ENCODE measurements around the gene HACE1.
"Not testable (repeated sequence)": the region's sequence is repeated elsewhere in the genome, so short reads cannot be mapped to it uniquely, and the experiment has no call there.

Gene HACE1, protein sequence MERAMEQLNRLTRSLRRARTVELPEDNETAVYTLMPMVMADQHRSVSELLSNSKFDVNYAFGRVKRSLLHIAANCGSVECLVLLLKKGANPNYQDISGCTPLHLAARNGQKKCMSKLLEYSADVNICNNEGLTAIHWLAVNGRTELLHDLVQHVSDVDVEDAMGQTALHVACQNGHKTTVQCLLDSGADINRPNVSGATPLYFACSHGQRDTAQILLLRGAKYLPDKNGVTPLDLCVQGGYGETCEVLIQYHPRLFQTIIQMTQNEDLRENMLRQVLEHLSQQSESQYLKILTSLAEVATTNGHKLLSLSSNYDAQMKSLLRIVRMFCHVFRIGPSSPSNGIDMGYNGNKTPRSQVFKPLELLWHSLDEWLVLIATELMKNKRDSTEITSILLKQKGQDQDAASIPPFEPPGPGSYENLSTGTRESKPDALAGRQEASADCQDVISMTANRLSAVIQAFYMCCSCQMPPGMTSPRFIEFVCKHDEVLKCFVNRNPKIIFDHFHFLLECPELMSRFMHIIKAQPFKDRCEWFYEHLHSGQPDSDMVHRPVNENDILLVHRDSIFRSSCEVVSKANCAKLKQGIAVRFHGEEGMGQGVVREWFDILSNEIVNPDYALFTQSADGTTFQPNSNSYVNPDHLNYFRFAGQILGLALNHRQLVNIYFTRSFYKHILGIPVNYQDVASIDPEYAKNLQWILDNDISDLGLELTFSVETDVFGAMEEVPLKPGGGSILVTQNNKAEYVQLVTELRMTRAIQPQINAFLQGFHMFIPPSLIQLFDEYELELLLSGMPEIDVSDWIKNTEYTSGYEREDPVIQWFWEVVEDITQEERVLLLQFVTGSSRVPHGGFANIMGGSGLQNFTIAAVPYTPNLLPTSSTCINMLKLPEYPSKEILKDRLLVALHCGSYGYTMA

DNA sequence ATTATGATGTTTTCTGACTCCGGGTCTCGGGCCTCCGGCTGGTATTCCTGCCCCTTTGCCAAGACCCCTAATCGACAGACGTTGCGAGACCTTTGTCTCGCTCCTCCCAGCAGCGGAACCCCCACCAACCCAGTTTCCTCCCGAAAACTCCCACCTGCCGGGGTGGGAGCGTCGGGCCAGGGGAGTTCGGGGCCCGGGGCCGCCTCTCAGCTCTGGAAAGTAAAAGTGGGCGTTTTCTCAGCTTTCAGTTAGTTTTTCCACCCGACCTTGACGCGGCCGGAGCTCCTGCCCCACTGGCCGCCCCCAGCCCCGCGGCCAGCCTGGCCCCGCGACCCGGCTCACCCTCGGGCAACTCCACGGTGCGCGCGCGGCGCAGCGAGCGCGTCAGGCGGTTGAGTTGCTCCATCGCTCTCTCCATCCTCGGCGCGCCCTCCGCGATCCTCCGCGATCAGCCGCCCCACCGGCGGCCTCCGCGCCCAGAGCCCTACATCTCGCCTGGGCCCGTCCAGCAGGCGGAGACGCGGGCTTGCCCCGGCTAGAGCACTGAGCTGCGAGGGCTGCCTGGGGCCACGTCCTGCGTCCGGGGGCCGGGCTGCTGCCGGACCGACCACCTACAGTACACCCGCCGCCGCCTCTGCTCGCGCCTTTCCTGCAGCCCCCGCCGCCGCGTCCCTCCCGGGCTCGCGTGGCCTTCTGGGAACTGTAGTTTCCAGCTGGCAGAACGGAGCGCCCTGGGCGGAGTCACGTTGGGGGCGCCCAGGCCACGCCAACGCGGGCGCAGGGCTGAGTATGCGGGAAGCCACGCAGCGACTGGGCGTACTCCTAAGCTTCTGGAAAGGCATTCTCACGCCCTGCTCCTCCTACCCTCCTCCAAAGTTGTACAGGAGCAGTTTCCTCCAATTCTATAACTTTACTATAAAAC is at the start of gene HACE1:
HACE1 (minus strand) TSS at position 695 of the 922 bp plus-strand sequence; CDS start at position 418, 277 bp downstream.
- peak; percentile 98 for ATAC-seq

DNA sequence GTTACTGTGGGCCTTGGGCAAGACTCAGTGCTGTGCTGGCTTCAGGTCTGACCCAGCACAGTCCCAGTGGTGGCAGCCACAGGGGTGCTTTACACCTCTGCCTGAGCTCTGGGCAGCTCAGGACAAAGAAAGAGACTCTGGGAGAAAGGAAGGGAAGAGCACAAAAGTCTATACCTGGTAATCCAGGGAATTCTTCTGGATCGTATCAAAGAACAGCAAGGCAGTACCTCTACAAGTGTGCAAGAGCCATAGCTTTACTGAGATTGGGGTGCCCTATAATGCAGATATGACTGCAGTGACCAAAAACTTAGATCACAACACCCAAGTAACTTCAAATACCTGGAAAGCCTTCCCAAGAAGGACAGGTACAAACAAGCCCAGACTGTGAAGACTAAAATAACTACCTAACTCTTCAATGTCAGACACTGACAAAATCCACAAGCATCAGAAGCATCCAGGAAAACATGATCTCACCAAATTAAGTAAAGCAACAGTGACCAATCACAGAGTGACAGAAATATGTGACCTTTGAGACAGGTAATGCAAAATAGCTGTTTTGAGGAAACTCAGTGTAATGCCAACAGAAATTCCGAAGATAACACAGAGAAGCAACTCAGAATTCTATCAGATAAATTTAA is 49.3 kb upstream of the HACE1 start:
- no peak for ATAC-seq
- no peak for TF ChIP-seq TOX (CRISPR knock-in tag; IDR thresholded peaks at IDR 0.05; ENCODE audit: borderline replicate concordance)
- TF ChIP-seq PPARA (CRISPR knock-in tag; IDR thresholded peaks at IDR 0.05; ENCODE audit: borderline replicate concordance): no peak
- TF ChIP-seq ISL1 (CRISPR knock-in tag; IDR thresholded peaks at IDR 0.05): no peak
- TF ChIP-seq ESRRG (CRISPR knock-in tag; IDR thresholded peaks at IDR 0.05): no peak
- TF ChIP-seq, protein P1, sequence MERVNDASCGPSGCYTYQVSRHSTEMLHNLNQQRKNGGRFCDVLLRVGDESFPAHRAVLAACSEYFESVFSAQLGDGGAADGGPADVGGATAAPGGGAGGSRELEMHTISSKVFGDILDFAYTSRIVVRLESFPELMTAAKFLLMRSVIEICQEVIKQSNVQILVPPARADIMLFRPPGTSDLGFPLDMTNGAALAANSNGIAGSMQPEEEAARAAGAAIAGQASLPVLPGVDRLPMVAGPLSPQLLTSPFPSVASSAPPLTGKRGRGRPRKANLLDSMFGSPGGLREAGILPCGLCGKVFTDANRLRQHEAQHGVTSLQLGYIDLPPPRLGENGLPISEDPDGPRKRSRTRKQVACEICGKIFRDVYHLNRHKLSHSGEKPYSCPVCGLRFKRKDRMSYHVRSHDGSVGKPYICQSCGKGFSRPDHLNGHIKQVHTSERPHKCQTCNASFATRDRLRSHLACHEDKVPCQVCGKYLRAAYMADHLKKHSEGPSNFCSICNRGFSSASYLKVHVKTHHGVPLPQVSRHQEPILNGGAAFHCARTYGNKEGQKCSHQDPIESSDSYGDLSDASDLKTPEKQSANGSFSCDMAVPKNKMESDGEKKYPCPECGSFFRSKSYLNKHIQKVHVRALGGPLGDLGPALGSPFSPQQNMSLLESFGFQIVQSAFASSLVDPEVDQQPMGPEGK (CRISPR knock-in tag; IDR thresholded peaks at IDR 0.05; ENCODE audit: borderline replicate concordance): no peak
- TF ChIP-seq ZNF565 (CRISPR knock-in tag; conservative IDR thresholded peaks at IDR 0.05; ENCODE audit: low read depth): no peak

More for the DNA sequence above, at the start of gene HACE1:
- TF ChIP-seq GLIS3 (CRISPR knock-in tag; IDR thresholded peaks at IDR 0.05): no peak
- TF ChIP-seq, protein P2, sequence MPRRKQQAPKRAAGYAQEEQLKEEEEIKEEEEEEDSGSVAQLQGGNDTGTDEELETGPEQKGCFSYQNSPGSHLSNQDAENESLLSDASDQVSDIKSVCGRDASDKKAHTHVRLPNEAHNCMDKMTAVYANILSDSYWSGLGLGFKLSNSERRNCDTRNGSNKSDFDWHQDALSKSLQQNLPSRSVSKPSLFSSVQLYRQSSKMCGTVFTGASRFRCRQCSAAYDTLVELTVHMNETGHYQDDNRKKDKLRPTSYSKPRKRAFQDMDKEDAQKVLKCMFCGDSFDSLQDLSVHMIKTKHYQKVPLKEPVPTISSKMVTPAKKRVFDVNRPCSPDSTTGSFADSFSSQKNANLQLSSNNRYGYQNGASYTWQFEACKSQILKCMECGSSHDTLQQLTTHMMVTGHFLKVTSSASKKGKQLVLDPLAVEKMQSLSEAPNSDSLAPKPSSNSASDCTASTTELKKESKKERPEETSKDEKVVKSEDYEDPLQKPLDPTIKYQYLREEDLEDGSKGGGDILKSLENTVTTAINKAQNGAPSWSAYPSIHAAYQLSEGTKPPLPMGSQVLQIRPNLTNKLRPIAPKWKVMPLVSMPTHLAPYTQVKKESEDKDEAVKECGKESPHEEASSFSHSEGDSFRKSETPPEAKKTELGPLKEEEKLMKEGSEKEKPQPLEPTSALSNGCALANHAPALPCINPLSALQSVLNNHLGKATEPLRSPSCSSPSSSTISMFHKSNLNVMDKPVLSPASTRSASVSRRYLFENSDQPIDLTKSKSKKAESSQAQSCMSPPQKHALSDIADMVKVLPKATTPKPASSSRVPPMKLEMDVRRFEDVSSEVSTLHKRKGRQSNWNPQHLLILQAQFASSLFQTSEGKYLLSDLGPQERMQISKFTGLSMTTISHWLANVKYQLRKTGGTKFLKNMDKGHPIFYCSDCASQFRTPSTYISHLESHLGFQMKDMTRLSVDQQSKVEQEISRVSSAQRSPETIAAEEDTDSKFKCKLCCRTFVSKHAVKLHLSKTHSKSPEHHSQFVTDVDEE (CRISPR knock-in tag; IDR thresholded peaks at IDR 0.05): 0 out of 2 replicates have a peak, but pooled peaks have one; percentile 9

DNA sequence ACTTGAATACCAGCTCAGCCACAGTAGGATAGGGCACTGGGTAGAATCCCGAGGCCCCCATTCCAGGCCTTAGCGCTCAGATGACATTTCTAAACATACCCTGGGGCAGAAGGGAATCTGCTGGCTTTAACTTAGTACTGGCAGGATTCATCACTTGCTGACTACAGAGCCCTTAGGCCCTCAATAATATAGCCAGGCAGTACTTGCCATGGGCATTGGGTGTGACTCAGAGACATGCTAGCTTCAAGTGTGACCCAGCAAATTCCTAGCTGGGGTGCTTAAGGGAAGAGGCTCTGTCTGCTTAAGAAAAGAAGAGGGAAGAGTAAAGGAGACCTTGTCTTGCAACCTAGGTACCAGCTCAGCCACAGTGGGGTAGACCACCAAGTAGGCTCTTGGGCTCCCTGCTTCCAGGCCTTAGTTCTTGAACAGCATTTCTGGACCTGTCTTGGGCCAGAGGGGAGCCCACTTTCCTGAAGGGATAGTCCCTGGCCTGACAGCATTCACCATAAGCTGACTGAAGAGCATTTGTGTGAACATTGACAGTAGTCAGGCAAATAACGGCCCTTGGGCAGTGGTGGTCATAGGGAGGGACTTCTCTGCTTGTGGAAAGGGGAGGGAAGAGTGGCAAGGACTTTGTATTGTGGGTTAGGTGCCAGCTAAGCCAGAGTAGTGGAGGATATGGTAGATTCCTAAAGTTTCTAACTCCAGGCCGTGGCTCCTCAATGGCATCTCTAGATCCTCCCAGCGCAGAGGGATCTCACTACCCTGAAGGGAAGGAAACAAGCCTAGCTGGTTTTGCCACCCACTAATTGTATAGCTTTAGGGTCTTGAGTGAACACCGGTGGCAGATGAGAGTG is 48.5 kb upstream of the HACE1 start:
- no peak for ATAC-seq
- TF ChIP-seq BACH2 (CRISPR knock-in tag; IDR thresholded peaks at IDR 0.05; ENCODE audit: borderline replicate concordance) (no peak), ARNTL (CRISPR knock-in tag; IDR thresholded peaks at IDR 0.05; ENCODE audit: borderline replicate concordance, low read depth) (no peak), GLIS3 (CRISPR knock-in tag; IDR thresholded peaks at IDR 0.05) (no peak), ZNF8 (CRISPR knock-in tag; IDR thresholded peaks at IDR 0.05) (no peak), CSDC2 (CRISPR knock-in tag; IDR thresholded peaks at IDR 0.05) (no peak), ESRRG (CRISPR knock-in tag; IDR thresholded peaks at IDR 0.05) (no peak), ZNF565 (CRISPR knock-in tag; conservative IDR thresholded peaks at IDR 0.05; ENCODE audit: low read depth) (no peak), ZFP30 (CRISPR knock-in tag; IDR thresholded peaks at IDR 0.05) (no peak), ZFP3 (CRISPR knock-in tag; IDR thresholded peaks at IDR 0.05) (no peak), ISL1 (CRISPR knock-in tag; IDR thresholded peaks at IDR 0.05) (no peak), ZNF70 (CRISPR knock-in tag; IDR thresholded peaks at IDR 0.05) (no peak)

DNA sequence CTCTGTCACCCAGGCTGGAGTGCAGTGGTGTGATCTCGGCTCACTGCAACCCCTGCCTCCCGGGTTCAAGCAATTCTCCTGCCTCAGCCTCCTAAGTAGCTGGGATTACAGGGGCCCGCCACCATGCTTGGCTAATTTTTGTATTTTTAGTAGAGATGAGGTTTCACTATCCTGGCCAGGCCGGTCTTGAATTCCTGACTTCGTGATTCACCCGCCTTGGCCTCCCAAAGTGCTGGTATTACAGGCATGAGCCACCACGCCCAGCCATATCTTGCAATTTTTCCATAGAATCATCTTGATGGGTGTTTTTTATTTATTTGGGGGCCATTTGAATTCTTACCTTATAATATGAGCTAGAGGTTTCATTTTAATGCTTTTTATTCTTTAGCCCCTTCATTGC is 39.2 kb upstream of the HACE1 start:
- ATAC-seq: not testable (repeated sequence)

DNA sequence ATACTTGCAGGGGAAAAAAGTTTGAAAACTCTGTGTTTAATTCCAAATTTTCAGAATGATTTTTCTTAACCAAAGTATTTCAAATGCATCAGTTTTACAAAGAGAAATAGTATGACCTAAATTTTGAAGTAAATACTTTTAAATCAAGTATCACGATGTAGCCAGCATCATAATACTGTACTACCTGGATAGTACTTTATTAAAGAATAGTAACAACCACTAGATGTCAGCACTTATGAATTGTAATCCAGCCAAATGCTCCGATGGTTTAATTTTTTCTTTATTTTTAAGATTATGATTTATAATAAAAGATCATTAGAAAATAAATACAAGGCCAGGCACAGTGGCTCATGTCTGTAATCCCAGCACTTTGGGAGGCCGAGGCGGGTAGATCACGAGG is 37.2 kb upstream of the HACE1 start:
- ATAC-seq: no peak
- TF ChIP-seq, protein P3, sequence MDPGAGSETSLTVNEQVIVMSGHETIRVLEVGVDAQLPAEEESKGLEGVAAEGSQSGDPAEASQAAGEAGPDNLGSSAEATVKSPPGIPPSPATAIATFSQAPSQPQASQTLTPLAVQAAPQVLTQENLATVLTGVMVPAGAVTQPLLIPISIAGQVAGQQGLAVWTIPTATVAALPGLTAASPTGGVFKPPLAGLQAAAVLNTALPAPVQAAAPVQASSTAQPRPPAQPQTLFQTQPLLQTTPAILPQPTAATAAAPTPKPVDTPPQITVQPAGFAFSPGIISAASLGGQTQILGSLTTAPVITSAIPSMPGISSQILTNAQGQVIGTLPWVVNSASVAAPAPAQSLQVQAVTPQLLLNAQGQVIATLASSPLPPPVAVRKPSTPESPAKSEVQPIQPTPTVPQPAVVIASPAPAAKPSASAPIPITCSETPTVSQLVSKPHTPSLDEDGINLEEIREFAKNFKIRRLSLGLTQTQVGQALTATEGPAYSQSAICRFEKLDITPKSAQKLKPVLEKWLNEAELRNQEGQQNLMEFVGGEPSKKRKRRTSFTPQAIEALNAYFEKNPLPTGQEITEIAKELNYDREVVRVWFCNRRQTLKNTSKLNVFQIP (CRISPR knock-in tag; IDR thresholded peaks at IDR 0.05; ENCODE audit: borderline replicate concordance, low read depth): no peak
- TF ChIP-seq BACH2 (CRISPR knock-in tag; IDR thresholded peaks at IDR 0.05; ENCODE audit: borderline replicate concordance) (no peak), GLIS3 (CRISPR knock-in tag; IDR thresholded peaks at IDR 0.05) (no peak), TCF4 (CRISPR knock-in tag; IDR thresholded peaks at IDR 0.05; ENCODE audit: borderline replicate concordance) (no peak), CSDC2 (CRISPR knock-in tag; IDR thresholded peaks at IDR 0.05) (no peak), ZC3H10 (CRISPR knock-in tag; IDR thresholded peaks at IDR 0.05) (no peak), ZNF565 (CRISPR knock-in tag; conservative IDR thresholded peaks at IDR 0.05; ENCODE audit: low read depth) (no peak), ESRRG (CRISPR knock-in tag; IDR thresholded peaks at IDR 0.05) (no peak), TOX (CRISPR knock-in tag; IDR thresholded peaks at IDR 0.05; ENCODE audit: borderline replicate concordance) (no peak), ZFP30 (CRISPR knock-in tag; IDR thresholded peaks at IDR 0.05) (no peak), ARNTL (CRISPR knock-in tag; IDR thresholded peaks at IDR 0.05; ENCODE audit: borderline replicate concordance, low read depth) (no peak), ZFP3 (CRISPR knock-in tag; IDR thresholded peaks at IDR 0.05) (no peak)
- TF ChIP-seq, protein P1 (CRISPR knock-in tag; IDR thresholded peaks at IDR 0.05; ENCODE audit: borderline replicate concordance): no peak

All from SK-N-SH treated with all-trans-retinoic acid at 6 μM for 48 hours (cell line).